Adipocyte (in vitro differentiated cells): ENCODE data around the gene ANAPC10.

Source experiments
- DNase-seq: peaks from one replicate; pipeline ENCODE4 v3.0.0-alpha.2; 2015; ENCODE audit warnings: low read depth
- H3K27me3 ChIP-seq: replicated peaks from 2 replicates; pipeline ENCODE4 v1.7.0; 2013; ENCODE audit warnings: mild to moderate bottlenecking, low read length, moderate library complexity; ENCODE audit not compliant: control insufficient read depth, insufficient read depth
- H3K36me3 ChIP-seq: 2 replicates; pipeline ENCODE4 v1.7.0; 2013; ENCODE audit warnings: low read length, mild to moderate bottlenecking, moderate library complexity; ENCODE audit not compliant: control insufficient read depth, insufficient read depth, severe bottlenecking
- H3K4me1 ChIP-seq: 2 replicates; pipeline ENCODE4 v1.7.0; 2013; ENCODE audit warnings: mild to moderate bottlenecking, low read length, moderate library complexity; ENCODE audit not compliant: control insufficient read depth, insufficient read depth
- H3K4me3 ChIP-seq: 2 replicates; pipeline ENCODE4 v1.7.0; 2013; ENCODE audit warnings: mild to moderate bottlenecking, low read length, moderate library complexity
- H3K9ac ChIP-seq: 2 replicates; pipeline ENCODE4 v1.7.0; 2013; ENCODE audit warnings: mild to moderate bottlenecking, low read length, moderate library complexity
- H3K9me3 ChIP-seq: 2 replicates; pipeline ENCODE4 v1.7.0; 2013; ENCODE audit warnings: mild to moderate bottlenecking, low read length, moderate library complexity; ENCODE audit not compliant: control insufficient read depth

Gene ANAPC10

DNA sequence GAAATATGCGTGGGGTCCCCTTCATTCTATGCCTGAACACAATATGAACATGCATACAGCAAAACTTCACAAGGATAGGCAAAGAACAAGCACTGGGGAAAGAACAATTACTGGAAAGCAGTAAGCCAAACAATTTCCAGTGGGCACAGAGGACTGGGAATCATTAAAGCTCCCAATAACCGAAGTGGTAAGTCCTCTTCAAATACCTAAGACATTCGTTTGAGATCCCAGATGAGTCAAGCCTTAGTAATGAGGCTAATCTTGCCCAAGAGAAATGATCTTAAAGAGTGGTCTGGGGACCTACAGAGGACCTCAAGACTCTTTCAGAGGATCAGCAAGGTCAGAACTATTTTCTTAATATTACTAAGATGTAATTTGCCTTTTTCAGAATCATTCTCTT, 28.6 kb downstream of the ANAPC10 start:
- Histone ChIP-seq H3K36me3 (peaks cover 3% of the 10 kb centered on the region), H3K9me3 (no peaks in the 10 kb centered on the region), H3K4me1 (peaks cover 12% of the 10 kb centered on the region), H3K9ac (no peak overlapping the region), H3K4me3 (no peak overlapping the region), H3K27me3 (no peaks in the 10 kb centered on the region)
- peak; percentile 38 for DNase-seq

DNA sequence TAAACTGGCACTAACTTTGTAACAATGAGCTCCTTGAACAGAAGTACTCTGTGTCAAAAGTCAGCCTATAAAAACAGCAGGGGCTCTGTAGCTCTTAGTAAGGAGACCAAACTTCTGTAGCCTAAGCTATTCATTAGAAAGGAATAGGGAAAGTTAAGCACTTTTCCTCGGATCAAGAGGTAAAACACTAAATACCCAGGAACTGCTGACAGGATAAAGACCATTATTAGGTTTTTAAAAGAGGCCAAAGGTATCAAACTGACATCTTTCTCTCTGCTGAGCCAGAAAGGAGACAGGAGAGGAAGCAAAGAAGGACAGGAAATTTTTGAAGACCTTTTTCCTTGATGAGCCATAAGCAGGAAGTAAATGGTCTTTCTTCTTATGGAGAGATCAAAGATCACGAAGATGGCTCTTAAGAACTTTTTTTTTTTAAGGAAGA, 31.9 kb downstream of the ANAPC10 start:
- DNase-seq = no peak
- H3K4me3 ChIP-seq = no peak overlapping the region
- peaks cover 8% of the 10 kb centered on the region for H3K36me3 ChIP-seq
- no peaks in the 10 kb centered on the region for H3K9me3 ChIP-seq
- no peaks in the 10 kb centered on the region for H3K27me3 ChIP-seq
- peaks cover 12% of the 10 kb centered on the region for H3K4me1 ChIP-seq
- peak overlapping the region; percentile 51 for H3K9ac ChIP-seq

DNA sequence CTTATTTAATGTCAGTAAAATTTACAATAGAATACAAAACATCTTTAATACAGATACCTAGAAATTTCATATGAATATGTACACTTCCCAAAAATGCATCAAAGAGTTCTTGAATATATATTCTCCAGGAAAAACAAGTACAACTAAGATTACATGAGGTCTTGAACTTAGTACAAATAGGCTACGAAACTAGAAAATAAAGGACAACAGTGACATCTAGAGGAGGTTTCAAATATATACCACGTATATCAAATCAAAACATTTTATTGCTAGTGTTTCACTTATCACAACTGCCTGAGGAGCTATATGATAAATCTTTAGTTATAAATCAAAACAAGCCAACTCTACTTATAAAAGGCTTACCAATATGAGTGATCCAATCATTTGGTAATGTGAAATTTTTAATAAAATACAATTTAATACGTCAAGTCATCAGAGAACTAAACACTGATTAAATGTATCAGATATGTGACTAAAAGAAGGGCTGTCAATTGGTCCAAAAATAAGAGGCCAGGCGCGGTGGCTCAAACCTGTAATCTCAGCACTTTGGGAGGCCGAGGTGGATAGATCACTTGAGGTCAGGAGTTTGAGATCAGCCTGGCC, 36.6 kb downstream of the ANAPC10 start:
- peaks cover 12% of the 10 kb centered on the region for H3K4me1 ChIP-seq
- peak; percentile 83 for DNase-seq
- H3K27me3 ChIP-seq = no peaks in the 10 kb centered on the region
- no peak overlapping the region for H3K9ac ChIP-seq
- no peak overlapping the region for H3K4me3 ChIP-seq
- no peaks in the 10 kb centered on the region for H3K9me3 ChIP-seq
- peaks cover 5% of the 10 kb centered on the region for H3K36me3 ChIP-seq

DNA sequence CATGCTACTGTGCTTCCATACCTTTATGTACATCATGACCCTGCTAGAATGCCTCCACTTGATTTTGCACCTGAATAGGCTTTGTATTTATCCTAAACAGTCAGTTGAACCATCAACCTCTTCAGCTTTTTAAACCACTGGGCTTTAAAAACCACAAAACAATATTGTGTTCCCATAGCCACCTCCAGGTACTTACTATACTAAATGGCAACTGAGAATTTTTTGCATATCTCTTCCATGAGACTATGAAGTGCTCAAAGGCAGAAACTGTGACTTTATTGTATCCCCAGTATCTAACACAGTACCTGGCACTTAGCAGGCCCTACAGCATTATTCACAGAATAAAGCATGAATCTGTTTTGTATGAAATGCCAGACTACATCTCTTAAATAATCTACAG, 39.7 kb downstream of the ANAPC10 start:
- no peaks in the 10 kb centered on the region for H3K36me3 ChIP-seq
- DNase-seq = no peak
- no peaks in the 10 kb centered on the region for H3K9me3 ChIP-seq
- no peaks in the 10 kb centered on the region for H3K4me1 ChIP-seq
- no peak overlapping the region for H3K4me3 ChIP-seq
- H3K9ac ChIP-seq = no peak overlapping the region
- H3K27me3 ChIP-seq = no peaks in the 10 kb centered on the region

DNA sequence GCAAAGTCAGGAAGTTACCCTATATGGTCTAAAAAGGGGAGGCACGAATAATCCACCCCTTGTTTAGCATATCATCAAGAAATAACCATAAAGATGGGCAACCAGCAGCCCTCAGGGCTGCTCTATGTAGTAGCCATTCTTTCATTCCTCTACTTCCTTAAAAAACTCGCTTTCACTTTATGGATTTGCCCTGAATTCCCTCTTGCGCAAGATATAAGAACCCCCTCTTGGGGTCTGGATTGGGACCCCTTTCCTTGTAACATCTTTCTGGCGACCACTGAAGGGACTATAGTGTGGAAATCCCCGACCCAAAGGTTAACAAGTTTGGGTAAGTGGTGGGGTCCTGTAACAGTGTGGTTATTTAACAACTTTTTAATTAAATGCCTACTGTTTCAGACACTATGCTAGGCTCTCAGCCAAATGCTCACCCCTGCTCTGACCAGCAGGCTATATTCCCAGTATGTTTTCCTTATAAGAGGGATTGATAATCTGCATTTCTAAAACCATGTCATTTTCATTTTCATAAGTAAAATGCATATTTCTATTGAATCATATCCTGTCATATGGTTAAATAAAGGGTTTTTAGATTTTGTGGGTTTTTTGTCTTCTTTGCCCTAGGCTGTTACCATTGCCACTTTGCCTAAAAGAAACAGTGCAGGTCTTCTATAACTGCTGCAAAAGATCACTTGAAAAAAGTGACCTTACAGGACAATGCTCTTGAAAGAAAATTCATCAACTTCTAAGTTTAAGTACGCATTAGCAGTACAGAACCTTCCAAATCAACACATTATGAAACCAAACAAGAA, 41.5 kb downstream of the ANAPC10 start:
- no peaks in the 10 kb centered on the region for H3K27me3 ChIP-seq
- no peak overlapping the region for H3K4me3 ChIP-seq
- no peaks in the 10 kb centered on the region for H3K9me3 ChIP-seq
- H3K36me3 ChIP-seq = no peaks in the 10 kb centered on the region
- no peak overlapping the region for H3K9ac ChIP-seq
- no peak for DNase-seq
- H3K4me1 ChIP-seq = no peaks in the 10 kb centered on the region

DNA sequence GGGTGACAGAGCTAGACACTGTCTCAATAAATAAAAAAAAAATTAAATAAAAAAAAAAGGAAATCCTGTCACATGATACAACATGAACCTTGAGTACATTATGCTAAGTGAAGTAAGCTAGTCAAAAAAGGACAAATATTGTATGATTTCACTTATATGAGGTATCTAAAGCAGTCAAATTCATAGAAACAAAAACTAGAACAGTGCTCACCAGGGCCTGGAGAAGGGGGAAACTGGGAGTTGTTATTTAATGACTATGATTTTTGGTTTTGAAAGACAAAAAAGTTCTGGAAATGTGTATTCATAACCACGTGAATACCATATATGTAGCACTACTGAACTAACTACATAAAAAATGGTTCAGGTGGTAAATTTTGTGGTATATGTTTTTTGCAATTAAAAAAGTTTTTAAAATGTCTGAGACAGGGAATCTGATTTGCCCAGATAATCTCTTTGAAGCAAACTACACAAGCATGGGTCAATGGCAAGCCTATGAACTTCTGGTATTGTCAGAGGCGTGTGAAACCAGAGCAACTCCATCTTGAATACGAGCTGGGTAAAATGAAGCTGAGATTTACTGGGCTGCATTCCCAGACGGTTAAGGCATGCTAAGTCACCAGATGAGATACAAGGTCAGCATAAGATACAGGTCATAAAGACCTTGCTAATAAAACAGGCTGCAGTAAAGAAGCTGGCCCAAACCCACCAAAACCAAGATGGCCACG, 42.3 kb downstream of the ANAPC10 start:
- H3K27me3 ChIP-seq = no peaks in the 10 kb centered on the region

DNA sequence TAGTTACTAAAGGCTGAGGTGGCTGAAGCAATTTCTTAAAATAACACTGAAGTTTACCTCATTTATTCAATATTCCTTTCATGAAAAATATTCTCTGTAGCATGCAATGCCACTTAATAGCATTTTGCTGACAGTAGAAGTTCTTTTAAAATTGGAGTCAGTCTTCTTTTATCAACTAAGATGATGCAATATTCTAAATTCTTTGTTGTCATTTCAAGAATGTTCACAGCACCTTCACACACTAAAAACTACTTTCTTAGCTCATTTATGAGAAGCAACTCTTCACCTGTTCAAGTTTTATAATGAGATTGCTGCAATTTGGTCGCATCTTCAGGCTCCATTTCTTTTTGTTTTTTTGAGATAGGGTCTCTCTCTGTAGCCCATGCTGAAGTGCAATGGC, 48.8 kb downstream of the ANAPC10 start:
- no peaks in the 10 kb centered on the region for H3K27me3 ChIP-seq
- H3K4me3 ChIP-seq = no peak overlapping the region
- DNase-seq = no peak
- H3K9ac ChIP-seq = no peak overlapping the region
- H3K9me3 ChIP-seq = no peaks in the 10 kb centered on the region
- peaks cover 11% of the 10 kb centered on the region for H3K4me1 ChIP-seq
- peaks cover 11% of the 10 kb centered on the region for H3K36me3 ChIP-seq

More for the DNA sequence above, 42.3 kb downstream of the ANAPC10 start:
- H3K4me1 ChIP-seq = no peaks in the 10 kb centered on the region
- H3K9me3 ChIP-seq = no peaks in the 10 kb centered on the region
- H3K9ac ChIP-seq = no peak overlapping the region
- no peak overlapping the region for H3K4me3 ChIP-seq
- H3K36me3 ChIP-seq = peaks cover 2% of the 10 kb centered on the region
- no peak for DNase-seq

DNA sequence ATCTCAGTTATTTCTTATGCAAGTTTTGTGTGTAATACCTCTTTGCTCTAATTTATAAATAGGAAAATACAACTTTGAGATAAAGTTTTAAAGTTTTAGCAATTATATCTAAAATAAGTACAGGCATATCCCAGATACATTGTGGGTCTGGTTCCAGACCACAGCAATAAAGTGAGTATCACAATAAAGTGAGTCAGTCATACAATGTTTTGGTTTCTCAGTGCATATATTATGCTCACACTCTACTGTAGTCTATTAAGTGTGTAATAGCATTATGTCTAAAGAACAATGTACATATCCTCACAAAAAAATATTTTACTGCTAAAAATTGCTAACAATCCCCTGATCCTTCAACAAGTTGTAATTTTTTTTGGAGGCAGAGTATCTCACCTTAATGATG, 49.2 kb downstream of the ANAPC10 start:
- no peaks in the 10 kb centered on the region for H3K9me3 ChIP-seq
- H3K4me1 ChIP-seq = peaks cover 11% of the 10 kb centered on the region
- H3K36me3 ChIP-seq = peaks cover 11% of the 10 kb centered on the region
- H3K4me3 ChIP-seq = no peak overlapping the region
- no peaks in the 10 kb centered on the region for H3K27me3 ChIP-seq
- no peak for DNase-seq
- H3K9ac ChIP-seq = no peak overlapping the region

DNA sequence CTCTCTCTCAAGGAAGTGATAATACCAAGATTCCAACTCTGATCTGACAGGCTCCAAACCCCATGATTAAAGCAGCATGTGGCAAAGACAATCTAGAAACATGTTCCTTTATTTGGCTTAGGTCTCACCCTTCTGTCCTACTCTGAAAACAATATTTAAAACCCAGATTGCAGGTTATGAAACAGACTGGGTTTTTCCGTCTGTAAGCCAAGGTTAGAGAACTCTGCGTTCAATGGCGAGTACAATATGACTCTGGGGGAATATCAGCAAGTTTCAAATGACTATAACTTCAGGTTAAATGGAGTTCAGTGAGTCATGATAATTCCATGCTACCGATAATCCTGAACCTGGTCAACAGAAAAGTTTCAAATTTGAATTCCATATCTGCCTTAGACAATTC, 50.8 kb downstream of the ANAPC10 start:
- H3K4me1 ChIP-seq = peaks cover 11% of the 10 kb centered on the region
- H3K9me3 ChIP-seq = no peaks in the 10 kb centered on the region
- H3K4me3 ChIP-seq = no peak overlapping the region
- no peaks in the 10 kb centered on the region for H3K27me3 ChIP-seq
- H3K9ac ChIP-seq = no peak overlapping the region
- peaks cover 11% of the 10 kb centered on the region for H3K36me3 ChIP-seq
- no peak for DNase-seq

DNA sequence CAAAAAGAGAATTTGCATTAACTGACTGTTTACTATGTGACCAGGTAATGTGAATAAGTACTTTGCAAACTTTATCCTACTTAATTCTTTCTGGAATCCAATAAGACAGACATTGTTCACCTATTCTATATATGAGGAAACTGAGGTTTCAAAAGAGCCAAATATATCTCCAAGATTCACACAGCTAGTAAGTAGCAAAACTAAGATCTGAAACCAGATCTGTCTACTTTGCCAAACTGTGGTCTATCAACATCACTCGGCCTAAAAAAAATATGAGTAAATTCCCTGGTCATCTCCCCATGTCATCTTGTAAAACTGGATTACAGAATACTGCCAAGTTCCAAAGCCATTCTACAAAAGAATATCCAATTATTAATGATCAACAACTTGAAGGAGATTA, 52.8 kb downstream of the ANAPC10 start:
- Histone ChIP-seq H3K9ac (no peak overlapping the region), H3K4me1 (peaks cover 11% of the 10 kb centered on the region), H3K4me3 (no peak overlapping the region), H3K36me3 (peaks cover 4% of the 10 kb centered on the region), H3K27me3 (no peaks in the 10 kb centered on the region), H3K9me3 (no peaks in the 10 kb centered on the region)
- DNase-seq = no peak

DNA sequence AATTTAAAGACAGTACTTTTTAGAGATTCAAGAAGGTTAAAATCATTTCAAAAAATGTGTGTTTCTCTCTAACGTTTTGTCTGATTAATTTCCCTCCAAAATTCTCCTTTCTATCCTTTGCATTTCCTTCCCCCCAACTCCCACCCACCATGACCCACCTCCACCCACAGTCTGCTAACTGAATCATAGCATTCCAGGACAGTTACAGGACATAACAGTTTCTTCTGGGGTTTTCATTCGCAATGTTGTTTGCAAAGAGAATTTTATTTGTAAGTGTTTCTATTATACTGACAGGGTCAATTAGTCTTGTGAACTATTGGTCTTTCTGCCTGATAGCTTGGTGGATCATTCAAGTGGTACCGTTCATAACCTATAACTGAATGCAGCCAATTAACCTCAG, 53.7 kb downstream of the ANAPC10 start:
- peak; percentile 21 for DNase-seq
- Histone ChIP-seq H3K9ac (no peak overlapping the region), H3K4me1 (peaks cover 11% of the 10 kb centered on the region), H3K9me3 (no peaks in the 10 kb centered on the region), H3K4me3 (no peak overlapping the region), H3K36me3 (no peaks in the 10 kb centered on the region), H3K27me3 (no peaks in the 10 kb centered on the region)
